Neural crest cell (in vitro differentiated cells): ENCODE measurements around the gene F13A1. TPM values are rescaled to one million over a fixed set of nuclear protein-coding genes. Genes with fewer than 3 reads are reported as not detected.
A peak's percentile ranks its signal among the peaks of the same experiment; 100 is the strongest.

Source experiments
- DNase-seq: peaks from one replicate; pipeline ENCODE4 v3.0.0; 2021; ENCODE audit warnings: low read depth, mixed read lengths, low spot score
- H3K27ac Mint-ChIP-seq: one replicate; pipeline ENCODE4 v1.8.0; 2021; ENCODE audit warnings: mild to moderate bottlenecking, mixed read lengths; ENCODE audit not compliant: unreplicated experiment
- H3K27me3 Mint-ChIP-seq: 2 replicates; pipeline ENCODE4 v1.8.0; 2021; ENCODE audit warnings: low read depth, mild to moderate bottlenecking, mixed read lengths
- H3K36me3 Mint-ChIP-seq: 2 replicates; pipeline ENCODE4 v1.8.0; 2021; ENCODE audit warnings: low read depth, mild to moderate bottlenecking, mixed read lengths
- H3K4me1 Mint-ChIP-seq: 2 replicates; pipeline ENCODE4 v1.8.0; 2021; ENCODE audit warnings: mixed read lengths
- H3K4me3 Mint-ChIP-seq: one replicate; pipeline ENCODE4 v1.8.0; 2021; ENCODE audit warnings: mild to moderate bottlenecking, mixed read lengths
- H3K9me3 Mint-ChIP-seq: 2 replicates; pipeline ENCODE4 v1.8.0; 2021; ENCODE audit warnings: mixed read lengths
- total RNA-seq: library from RNA; stranded (reverse); gene quantifications from 2 replicates; pipeline ENCODE4 v1.2.1, GENCODE V29; 2021
- TF ChIP-seq, protein P1 (sequence below): fragments of 200-600 bp; sonication (generic); conservative IDR thresholded peaks from 2 replicates; pipeline ENCODE4 v1.5.0; 2021; ENCODE audit warnings: antibody characterized with exemption, mild to moderate bottlenecking

Gene F13A1
- total RNA-seq, 1 donor from 2014 or later: 0.70 TPM

DNA sequence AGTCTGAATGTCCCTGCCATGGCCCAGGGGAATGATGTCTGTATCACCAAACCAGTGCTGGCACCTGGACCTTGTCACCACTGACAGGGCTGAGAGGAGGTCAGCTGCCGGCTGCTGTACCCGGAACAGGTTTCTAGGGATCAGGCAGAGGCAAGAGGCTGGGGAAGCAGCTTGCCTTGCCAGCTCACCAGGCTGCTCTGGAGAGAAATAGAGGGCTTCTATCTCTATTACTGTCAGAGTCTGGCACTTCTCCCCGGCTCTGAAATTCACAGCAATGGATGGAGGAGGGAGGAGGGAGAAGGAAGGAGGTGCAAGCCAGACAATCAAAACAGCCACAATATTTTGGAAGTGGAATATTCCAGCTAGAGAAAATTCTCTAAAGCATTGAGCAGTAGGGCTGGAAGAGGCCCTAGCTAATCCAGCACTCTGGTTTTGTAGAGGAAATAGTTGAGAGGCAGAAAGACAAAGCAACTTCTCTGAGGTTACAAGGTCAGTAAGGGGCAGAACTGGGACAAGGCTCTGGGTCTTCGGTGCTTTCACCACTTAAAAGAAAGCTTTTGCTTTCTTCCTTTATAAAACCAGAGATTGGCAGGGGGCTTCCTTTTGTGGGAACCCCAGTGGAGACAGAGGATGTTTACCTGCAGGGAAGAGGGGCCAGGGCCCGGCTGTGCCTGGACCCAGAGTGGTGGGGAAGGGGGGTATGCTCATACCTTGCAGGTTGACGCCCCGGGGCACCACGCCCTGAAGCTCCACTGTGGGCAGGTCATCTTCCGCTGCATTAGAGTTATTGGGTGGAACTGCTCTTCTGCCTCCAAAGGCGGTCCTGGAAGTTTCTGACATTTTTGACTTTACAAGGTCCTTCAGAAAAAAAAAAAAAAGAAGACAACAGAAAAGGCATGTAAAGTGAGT, 2.4 kb downstream of the F13A1 start:
- H3K27me3 Mint-ChIP-seq: peaks cover 67% of the 10 kb centered on the region
- no peaks in the 10 kb centered on the region for H3K36me3 Mint-ChIP-seq
- no peaks in the 10 kb centered on the region for H3K9me3 Mint-ChIP-seq
- H3K4me3 Mint-ChIP-seq: no peak overlapping the region
- no peak for DNase-seq
- no peak overlapping the region for H3K27ac Mint-ChIP-seq
- TF ChIP-seq, protein P1, sequence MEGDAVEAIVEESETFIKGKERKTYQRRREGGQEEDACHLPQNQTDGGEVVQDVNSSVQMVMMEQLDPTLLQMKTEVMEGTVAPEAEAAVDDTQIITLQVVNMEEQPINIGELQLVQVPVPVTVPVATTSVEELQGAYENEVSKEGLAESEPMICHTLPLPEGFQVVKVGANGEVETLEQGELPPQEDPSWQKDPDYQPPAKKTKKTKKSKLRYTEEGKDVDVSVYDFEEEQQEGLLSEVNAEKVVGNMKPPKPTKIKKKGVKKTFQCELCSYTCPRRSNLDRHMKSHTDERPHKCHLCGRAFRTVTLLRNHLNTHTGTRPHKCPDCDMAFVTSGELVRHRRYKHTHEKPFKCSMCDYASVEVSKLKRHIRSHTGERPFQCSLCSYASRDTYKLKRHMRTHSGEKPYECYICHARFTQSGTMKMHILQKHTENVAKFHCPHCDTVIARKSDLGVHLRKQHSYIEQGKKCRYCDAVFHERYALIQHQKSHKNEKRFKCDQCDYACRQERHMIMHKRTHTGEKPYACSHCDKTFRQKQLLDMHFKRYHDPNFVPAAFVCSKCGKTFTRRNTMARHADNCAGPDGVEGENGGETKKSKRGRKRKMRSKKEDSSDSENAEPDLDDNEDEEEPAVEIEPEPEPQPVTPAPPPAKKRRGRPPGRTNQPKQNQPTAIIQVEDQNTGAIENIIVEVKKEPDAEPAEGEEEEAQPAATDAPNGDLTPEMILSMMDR: no peak
- H3K4me1 Mint-ChIP-seq: peaks cover 27% of the 10 kb centered on the region

DNA sequence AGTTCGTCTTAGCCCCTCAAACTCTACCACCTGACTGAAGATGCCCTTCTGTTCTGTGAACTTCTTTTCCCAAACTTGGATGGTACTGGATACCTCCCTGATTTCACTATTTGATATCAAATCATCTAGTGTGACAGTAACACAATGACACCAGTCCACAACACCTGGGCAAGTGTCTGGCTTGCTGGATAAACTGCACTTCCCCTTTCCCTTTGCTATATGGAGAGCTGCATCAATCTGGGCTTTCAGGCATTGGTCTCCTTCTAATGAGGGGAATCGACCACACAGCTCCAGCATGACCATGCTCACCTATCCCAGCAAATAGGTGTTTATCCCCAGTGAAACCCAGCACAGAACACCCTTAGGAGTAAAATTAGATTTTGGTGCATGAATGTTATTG, 3.1 kb downstream of the F13A1 start:
- H3K27me3 Mint-ChIP-seq: peaks cover 60% of the 10 kb centered on the region
- no peak overlapping the region for H3K27ac Mint-ChIP-seq
- peaks cover 27% of the 10 kb centered on the region for H3K4me1 Mint-ChIP-seq
- no peaks in the 10 kb centered on the region for H3K36me3 Mint-ChIP-seq
- no peak for DNase-seq
- H3K4me3 Mint-ChIP-seq: no peak overlapping the region
- TF ChIP-seq, protein P1: no peak
- no peaks in the 10 kb centered on the region for H3K9me3 Mint-ChIP-seq

GRCh38 chr6:6315660-6316059, 4.8 kb downstream of the F13A1 start:
- no peaks in the 10 kb centered on the region for H3K9me3 Mint-ChIP-seq
- peaks cover 42% of the 10 kb centered on the region for H3K27me3 Mint-ChIP-seq
- DNase-seq: peak; percentile 53
- no peak overlapping the region for H3K4me3 Mint-ChIP-seq
- TF ChIP-seq, protein P1: peak; percentile 78
- H3K36me3 Mint-ChIP-seq: no peaks in the 10 kb centered on the region
- H3K27ac Mint-ChIP-seq: no peak overlapping the region
- H3K4me1 Mint-ChIP-seq: peaks cover 23% of the 10 kb centered on the region

DNA sequence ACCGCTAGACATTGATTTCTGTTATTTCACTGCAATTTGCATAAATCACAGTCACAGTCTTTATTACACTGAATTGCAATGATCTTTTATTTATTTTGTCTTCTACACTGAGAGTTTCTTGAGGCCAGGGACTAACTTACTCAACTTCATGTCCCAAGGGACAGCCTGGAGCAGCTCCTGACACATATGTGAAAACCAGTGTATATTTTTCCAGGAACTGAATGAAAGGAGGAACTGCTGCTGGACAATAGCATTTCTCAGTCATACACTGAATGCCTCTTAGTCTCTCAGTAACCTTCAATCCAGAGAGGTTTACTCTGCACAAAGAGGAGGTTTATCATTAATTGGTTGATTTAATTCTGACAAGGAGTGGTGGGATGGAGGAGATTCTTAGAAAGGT, 5.9 kb downstream of the F13A1 start:
- no peak overlapping the region for H3K27ac Mint-ChIP-seq
- peaks cover 32% of the 10 kb centered on the region for H3K27me3 Mint-ChIP-seq
- TF ChIP-seq, protein P1: no peak
- H3K4me1 Mint-ChIP-seq: peaks cover 19% of the 10 kb centered on the region
- H3K4me3 Mint-ChIP-seq: no peak overlapping the region
- H3K9me3 Mint-ChIP-seq: no peaks in the 10 kb centered on the region
- no peak for DNase-seq
- no peaks in the 10 kb centered on the region for H3K36me3 Mint-ChIP-seq

GRCh38 chr6:6312901-6313441, 7.5 kb downstream of the F13A1 start:
- H3K9me3 Mint-ChIP-seq: no peaks in the 10 kb centered on the region
- peaks cover 6% of the 10 kb centered on the region for H3K4me1 Mint-ChIP-seq
- no peaks in the 10 kb centered on the region for H3K36me3 Mint-ChIP-seq
- H3K27me3 Mint-ChIP-seq: peaks cover 16% of the 10 kb centered on the region
- no peak overlapping the region for H3K27ac Mint-ChIP-seq
- TF ChIP-seq, protein P1: no peak
- no peak overlapping the region for H3K4me3 Mint-ChIP-seq
- no peak for DNase-seq
